ENCODE measurements around the gene ADI1. TPM values are rescaled to one million over a fixed set of nuclear protein-coding genes. Genes with fewer than 3 reads are reported as not detected.

The ADI1 gene
- total RNA-seq, 4 donors from 2014 or later: 40.2 to 98.6 (median 92.3) TPM

GRCh38 chr2:3469486-3469885 lies 49.8 kb downstream of the ADI1 start:
- Histone ChIP-seq H3K4me3 (no peak overlapping the region), H3K27me3 (no peaks in the 10 kb centered on the region), H3K4me1 (peaks cover 36 to 61% of the 10 kb centered on the region in 2 donors), H3K27ac (peak overlapping the region; percentile 87 to 99 (median 92)), H3K36me3 (peaks cover 0 to 20% of the 10 kb centered on the region in 2 donors), H3K9me3 (no peaks in the 10 kb centered on the region)
- ATAC-seq (no peak), DNase-seq (no peak)
- intact Hi-C loops (cut with DNase I; ENCODE audit: low total_unique reads): no loop called here
- TF ChIP-seq POLR2A (IDR thresholded peaks at IDR 0.05) (no peak), CTCF (IDR thresholded peaks at IDR 0.05 in 4 of 5, conservative IDR thresholded peaks at IDR 0.05 in 1 of 5) (no peak)
- in situ Hi-C loops (cut with MboI; ENCODE audit: low sequenced_read_pairs in 4 of 4): no loop called here

GRCh38 chr2:3468296-3468988 lies 50.9 kb downstream of the ADI1 start:
- intact Hi-C loops (cut with DNase I; ENCODE audit: low total_unique reads): no loop called here
- H3K36me3 ChIP-seq: peaks cover 0 to 20% of the 10 kb centered on the region in 2 donors
- in situ Hi-C loops (cut with MboI; ENCODE audit: low sequenced_read_pairs in 4 of 4): no loop called here
- H3K4me1 ChIP-seq: peaks cover 36 to 59% of the 10 kb centered on the region in 2 donors
- no peaks in the 10 kb centered on the region for H3K27me3 ChIP-seq
- no peak for DNase-seq
- no peak for ATAC-seq
- no peak overlapping the region for H3K4me3 ChIP-seq
- peak overlapping the region; percentile 87 to 99 (median 92) for H3K27ac ChIP-seq
- no peaks in the 10 kb centered on the region for H3K9me3 ChIP-seq
- no peak for TF ChIP-seq POLR2A (IDR thresholded peaks at IDR 0.05)
- no peak for TF ChIP-seq CTCF (IDR thresholded peaks at IDR 0.05 in 4 of 5, conservative IDR thresholded peaks at IDR 0.05 in 1 of 5)

GRCh38 chr2:3467654-3468053 lies 51.7 kb downstream of the ADI1 start:
- Histone ChIP-seq H3K36me3 (peaks cover 0 to 20% of the 10 kb centered on the region in 2 donors), H3K9me3 (no peaks in the 10 kb centered on the region), H3K4me3 (no peak overlapping the region), H3K27me3 (no peaks in the 10 kb centered on the region), H3K27ac (peak overlapping the region in 3 of 4 donors; percentile 89 to 99 (median 94)), H3K4me1 (peaks cover 34 to 51% of the 10 kb centered on the region in 2 donors)
- intact Hi-C loops (cut with DNase I; ENCODE audit: low total_unique reads) (no loop called here), in situ Hi-C loops (cut with MboI; ENCODE audit: low sequenced_read_pairs in 4 of 4) (no loop called here)
- TF ChIP-seq CTCF (IDR thresholded peaks at IDR 0.05 in 4 of 5, conservative IDR thresholded peaks at IDR 0.05 in 1 of 5) (no peak), POLR2A (IDR thresholded peaks at IDR 0.05) (no peak)
- ATAC-seq (no peak), DNase-seq (no peak)

- H3K36me3 ChIP-seq: peaks cover 0 to 20% of the 10 kb centered on the region in 2 donors
- intact Hi-C loops (cut with DNase I; ENCODE audit: low total_unique reads) (no loop called here), in situ Hi-C loops (cut with MboI; ENCODE audit: low sequenced_read_pairs in 4 of 4) (no loop called here)
- ATAC-seq: no peak
- DNase-seq: no peak
- H3K9me3 ChIP-seq: no peaks in the 10 kb centered on the region
- H3K27me3 ChIP-seq: no peaks in the 10 kb centered on the region
- peaks cover 28 to 45% of the 10 kb centered on the region in 2 donors for H3K4me1 ChIP-seq
- TF ChIP-seq POLR2A (IDR thresholded peaks at IDR 0.05): no peak
- no peak for TF ChIP-seq CTCF (IDR thresholded peaks at IDR 0.05 in 4 of 5, conservative IDR thresholded peaks at IDR 0.05 in 1 of 5)
- no peak overlapping the region for H3K4me3 ChIP-seq
- peak overlapping the region in 2 of 4 donors; percentile 89 to 94 for H3K27ac ChIP-seq
These were observed 52.4 kb downstream of the ADI1 start for GRCh38 chr2:3466966-3467365.
